T follicular helper cell (primary cell): ENCODE measurements around the gene PFKFB4.
A peak's percentile ranks its signal among the peaks of the same experiment; 100 is the strongest.
"Not testable (repeated sequence)": the region's sequence is repeated elsewhere in the genome, so short reads cannot be mapped to it uniquely, and the experiment has no call there.

Experiments
- DNase-seq: peaks from one replicate; pipeline ENCODE4 v3.0.0-alpha.2; 2020; ENCODE audit warnings: low read depth

PFKFB4 gene

GRCh38 chr3:48558493-48559134 lies 2.0 kb upstream of the PFKFB4 start:
- DNase-seq, result no peak

- no peak for DNase-seq
These were observed 431 bp downstream of the PFKFB4 start for GRCh38 chr3:48555949-48556795.

- DNase-seq, result no peak
These were observed 1.2 kb downstream of the PFKFB4 start for GRCh38 chr3:48555231-48555948.

GRCh38 chr3:48553886-48554845 lies 2.4 kb downstream of the PFKFB4 start:
- no peak for DNase-seq

DNA sequence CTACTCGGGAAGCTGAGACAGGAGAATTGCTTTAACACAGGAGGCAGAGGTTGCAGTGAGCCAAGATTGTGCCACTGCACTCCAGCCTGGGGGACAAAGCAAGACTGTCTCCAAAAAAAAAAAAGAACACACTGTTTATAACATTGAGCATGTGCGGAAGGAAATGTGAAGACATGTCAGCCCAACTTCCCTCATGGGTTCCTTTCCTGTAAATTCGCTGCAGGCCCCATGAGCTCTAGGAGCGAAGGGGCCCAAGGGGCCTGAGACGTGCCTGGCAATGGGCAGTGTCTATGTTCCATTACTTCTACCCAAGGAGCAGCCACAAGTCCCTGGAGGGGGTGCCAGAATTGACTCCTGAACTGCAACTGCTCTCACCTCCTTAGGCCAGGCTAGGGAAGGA lies 3.2 kb downstream of the PFKFB4 start:
- no peak for DNase-seq

GRCh38 chr3:48552111-48552951 lies 4.3 kb downstream of the PFKFB4 start:
- no peak for DNase-seq

DNA sequence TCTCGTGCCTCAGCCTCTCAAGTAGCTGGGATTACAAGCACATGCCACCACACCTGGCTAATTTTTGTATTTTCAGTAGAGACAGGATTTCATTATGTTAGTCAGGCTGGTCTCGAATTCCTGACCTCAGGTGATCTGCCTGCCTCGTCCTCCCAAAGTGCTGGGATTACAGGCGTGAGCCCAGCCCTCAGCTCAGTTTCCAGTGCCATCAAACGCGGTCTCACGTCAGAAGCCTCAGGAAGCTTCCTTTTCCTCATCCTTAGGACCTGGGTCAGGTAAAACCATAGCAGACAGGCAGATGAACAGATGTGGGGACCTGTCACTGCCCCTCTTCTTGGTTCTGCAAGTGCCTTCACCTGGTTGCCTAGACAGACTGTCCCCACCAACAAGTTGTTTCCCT lies 5.0 kb downstream of the PFKFB4 start:
- not testable (repeated sequence) for DNase-seq

- peak; percentile 74 for DNase-seq
These were observed 7.6 kb downstream of the PFKFB4 start for GRCh38 chr3:48548729-48549705.

DNA sequence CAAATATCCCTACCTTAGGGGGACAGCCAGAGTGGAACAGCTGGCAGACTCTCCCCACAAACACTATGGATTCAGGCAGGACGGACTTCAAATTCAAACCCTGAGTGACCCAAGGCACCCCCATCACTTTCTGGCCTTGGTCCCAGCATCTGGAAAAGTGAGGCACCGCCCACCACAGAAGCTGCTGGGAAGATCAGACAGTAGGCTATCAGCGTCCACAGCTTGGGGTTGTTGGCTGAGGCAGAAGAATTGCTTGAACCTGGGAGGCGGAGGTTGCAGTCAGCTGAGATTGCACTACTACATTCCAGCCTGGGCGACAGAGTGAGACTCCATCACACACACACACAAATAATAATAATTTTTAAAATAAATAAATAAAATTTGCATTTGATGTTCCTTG lies 8.5 kb downstream of the PFKFB4 start:
- DNase-seq, result no peak

DNA sequence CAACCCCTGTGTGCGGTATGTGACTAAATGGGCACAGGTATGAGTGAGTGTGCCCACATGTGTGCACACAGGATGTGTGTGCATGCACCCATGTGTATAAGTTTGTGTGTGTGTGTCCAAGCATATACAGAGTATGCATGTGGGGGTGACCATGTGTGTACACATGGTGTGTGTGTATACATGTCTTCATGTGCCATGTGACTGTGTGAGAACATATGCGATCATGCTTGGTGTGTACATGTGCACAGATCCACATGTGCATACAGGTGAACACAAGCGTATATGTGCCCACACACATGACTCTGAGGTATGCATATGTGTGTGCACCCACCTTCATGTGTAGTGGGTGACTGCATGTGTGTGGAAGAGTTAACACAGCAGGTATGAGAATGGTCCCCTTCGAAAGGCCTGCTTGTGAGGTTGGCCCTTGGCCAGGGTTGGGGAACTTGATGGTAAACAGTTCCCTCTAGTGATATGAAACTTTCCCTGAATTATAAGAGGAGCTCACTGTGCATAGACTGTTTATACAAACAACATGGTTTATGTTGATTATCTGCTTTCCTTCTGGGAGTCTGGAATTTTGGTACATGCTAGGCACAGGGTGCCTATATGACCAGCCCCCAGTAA lies 10.3 kb downstream of the PFKFB4 start:
- no peak for DNase-seq

DNA sequence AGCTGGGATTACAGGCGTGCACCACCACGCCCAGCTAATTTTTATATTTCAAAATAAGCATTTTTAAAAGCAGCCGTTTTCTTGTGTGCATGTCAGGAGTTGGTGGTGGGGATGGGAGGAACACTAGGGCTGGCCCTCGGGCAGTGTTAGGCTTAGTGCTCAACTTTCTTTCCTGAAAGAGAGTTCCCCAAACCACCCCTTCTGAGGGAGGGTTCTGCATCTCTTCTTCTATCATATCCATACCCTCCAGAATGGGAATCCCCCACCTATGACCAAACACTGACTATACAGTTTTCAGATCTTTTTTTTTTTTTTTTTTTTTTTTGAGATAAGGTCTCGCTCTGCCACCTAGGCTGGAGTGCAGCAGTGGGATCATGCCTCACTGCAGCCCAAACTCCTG lies 12.5 kb downstream of the PFKFB4 start:
- DNase-seq, result no peak

DNA sequence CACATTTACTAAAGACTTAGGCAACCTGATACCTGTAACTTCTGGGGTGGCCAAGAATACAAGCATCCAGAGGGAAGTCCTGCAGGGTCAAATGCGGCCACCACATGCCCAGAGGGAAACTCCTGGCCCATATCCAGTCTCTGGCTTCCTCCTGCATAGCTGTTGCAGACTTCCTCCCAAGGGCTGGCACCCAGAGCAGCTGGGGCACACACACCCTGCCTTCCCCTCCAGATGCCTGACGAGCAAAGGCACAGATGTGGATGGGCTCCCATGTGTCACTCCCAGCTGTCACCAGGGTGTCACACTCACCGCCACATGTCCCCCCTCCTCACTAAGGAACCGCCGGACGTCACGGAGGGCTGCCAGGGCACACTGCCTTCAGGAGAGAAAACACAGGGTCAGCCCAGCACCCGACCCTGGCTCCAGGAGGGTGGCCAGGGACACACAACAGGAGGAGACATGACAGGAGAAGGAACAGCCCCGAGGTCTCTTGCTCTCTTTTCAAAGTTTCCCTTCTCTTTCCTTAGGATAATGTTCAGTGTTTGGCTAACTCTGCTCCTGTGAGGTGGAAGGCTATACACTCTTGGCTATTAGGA lies 13.2 kb downstream of the PFKFB4 start:
- no peak for DNase-seq

- DNase-seq, result no peak
These were observed 18.2 kb downstream of the PFKFB4 start for GRCh38 chr3:48538451-48538850.

DNA sequence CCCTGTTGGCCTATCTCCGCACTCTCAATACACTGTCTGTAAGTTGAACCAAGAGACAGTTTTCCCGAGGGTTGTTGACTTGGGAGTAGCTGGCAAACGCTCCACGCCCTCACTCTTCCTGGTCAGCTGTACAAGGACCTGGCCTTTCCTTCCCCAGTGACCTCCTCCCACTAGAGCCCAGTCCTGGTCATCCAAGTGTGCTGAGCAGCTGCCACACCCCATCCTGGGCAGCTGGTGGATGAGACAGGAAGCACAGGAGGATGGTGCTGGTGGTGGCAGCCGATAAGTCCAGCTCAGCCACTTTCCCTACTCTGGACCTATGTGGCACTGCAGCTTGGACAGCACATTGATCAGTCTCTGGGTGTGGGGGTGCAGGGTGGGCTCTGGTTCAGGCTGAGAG lies 19.8 kb downstream of the PFKFB4 start:
- DNase-seq, result no peak

DNA sequence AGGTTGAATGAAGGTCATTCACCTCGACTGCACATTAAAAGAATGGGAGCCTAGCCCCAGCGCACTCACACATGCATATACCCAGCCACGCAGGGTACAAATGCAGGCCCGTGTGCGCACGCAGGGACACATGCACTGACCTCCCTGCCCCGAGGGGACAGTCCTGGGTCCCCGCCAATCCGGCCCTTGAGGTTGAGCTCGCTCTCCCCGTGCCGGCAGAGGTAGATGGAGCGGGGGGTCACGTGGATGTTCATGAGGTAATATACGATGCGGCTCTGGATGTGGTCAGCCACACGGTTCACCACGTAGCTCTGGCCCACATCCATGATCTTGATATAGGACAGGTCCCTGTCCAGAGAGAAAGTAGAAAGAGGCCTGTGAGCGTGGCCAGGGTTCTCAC lies 20.5 kb downstream of the PFKFB4 start:
- DNase-seq, result no peak

- no peak for DNase-seq
These were observed 21.0 kb downstream of the PFKFB4 start for GRCh38 chr3:48535578-48535977.

- DNase-seq, result no peak
These were observed 23.6 kb downstream of the PFKFB4 start for GRCh38 chr3:48532977-48533337.

- DNase-seq, result no peak
These were observed 24.2 kb downstream of the PFKFB4 start for GRCh38 chr3:48532271-48532976.
